ENCODE data around the gene UBXN1. TPM values are rescaled to one million over a fixed set of nuclear protein-coding genes. Genes with fewer than 3 reads are reported as not detected.

UBXN1 gene
- total RNA-seq, 1 donor from 2014 or later = 113 TPM

GRCh38 chr11:62645946-62646824 lies 32.7 kb downstream of the UBXN1 start, which contains the start of gene GANAB:
Gene GANAB, minus strand, starts transcription at chr11:62646613. Its CDS starts 14 bp downstream, at chr11:62646599.
- Mint-ChIP-seq H3K27me3 (ENCODE audit: low read depth) (peaks cover 3% of the 10 kb centered on the region), H3K27ac (ENCODE audit: unreplicated experiment) (peak within 1 kb of the TSS; percentile 99), H3K4me3 (peak within 1 kb of the TSS; percentile 99), H3K9me3 (no peaks in the 10 kb centered on the region), H3K36me3 (ENCODE audit: low read depth) (peaks cover 2% of the 10 kb centered on the region), H3K4me1 (peaks cover 18% of the 10 kb centered on the region)
- no peak for TF ChIP-seq CTCF (conservative IDR thresholded peaks at IDR 0.05)
- DNase-seq (ENCODE audit: low read depth, low spot score) = peak; percentile 98

DNA sequence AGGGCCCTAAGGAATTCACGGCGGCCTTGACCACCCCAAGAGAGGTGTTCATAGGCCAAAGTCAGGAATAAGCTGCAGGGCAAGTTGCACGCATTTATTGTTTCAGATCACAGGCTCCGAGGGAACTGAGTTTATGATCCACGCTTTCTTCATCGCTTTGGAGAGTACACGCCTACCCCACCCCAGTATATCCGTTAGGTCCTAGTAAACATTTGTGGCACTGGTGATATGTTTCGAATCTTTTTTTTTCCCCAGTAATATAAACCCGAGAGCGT lies 33.3 kb downstream of the UBXN1 start:
- peaks cover 3% of the 10 kb centered on the region for H3K27me3 Mint-ChIP-seq (ENCODE audit: low read depth)
- no peak for DNase-seq (ENCODE audit: low read depth, low spot score)
- peak overlapping the region; percentile 99 for H3K27ac Mint-ChIP-seq (ENCODE audit: unreplicated experiment)

GRCh38 chr11:62644220-62644619 lies 34.7 kb downstream of the UBXN1 start:
- Mint-ChIP-seq H3K9me3 (no peaks in the 10 kb centered on the region), H3K4me3 (peak overlapping the region; percentile 49), H3K36me3 (ENCODE audit: low read depth) (peaks cover 8% of the 10 kb centered on the region), H3K27me3 (ENCODE audit: low read depth) (peaks cover 3% of the 10 kb centered on the region), H3K27ac (ENCODE audit: unreplicated experiment) (no peak overlapping the region), H3K4me1 (peaks cover 28% of the 10 kb centered on the region)
- no peak for DNase-seq (ENCODE audit: low read depth, low spot score)
- no peak for TF ChIP-seq CTCF (conservative IDR thresholded peaks at IDR 0.05)

More for the DNA sequence above, 33.3 kb downstream of the UBXN1 start:
- peak overlapping the region; percentile 99 for H3K4me3 Mint-ChIP-seq
- peaks cover 22% of the 10 kb centered on the region for H3K4me1 Mint-ChIP-seq
- H3K9me3 Mint-ChIP-seq = no peaks in the 10 kb centered on the region
- no peak for TF ChIP-seq CTCF (conservative IDR thresholded peaks at IDR 0.05)
- H3K36me3 Mint-ChIP-seq (ENCODE audit: low read depth) = peaks cover 2% of the 10 kb centered on the region

GRCh38 chr11:62632492-62632891 lies 46.4 kb downstream of the UBXN1 start:
- Mint-ChIP-seq H3K4me3 (no peak overlapping the region), H3K4me1 (no peaks in the 10 kb centered on the region), H3K36me3 (ENCODE audit: low read depth) (peaks cover 27% of the 10 kb centered on the region), H3K9me3 (no peaks in the 10 kb centered on the region), H3K27me3 (ENCODE audit: low read depth) (no peaks in the 10 kb centered on the region), H3K27ac (ENCODE audit: unreplicated experiment) (peak overlapping the region; percentile 13)
- no peak for DNase-seq (ENCODE audit: low read depth, low spot score)
- TF ChIP-seq CTCF (conservative IDR thresholded peaks at IDR 0.05) = no peak

- Mint-ChIP-seq H3K27me3 (ENCODE audit: low read depth) (no peaks in the 10 kb centered on the region), H3K4me1 (no peaks in the 10 kb centered on the region), H3K9me3 (no peaks in the 10 kb centered on the region), H3K36me3 (ENCODE audit: low read depth) (peaks cover 30% of the 10 kb centered on the region), H3K4me3 (no peak overlapping the region), H3K27ac (ENCODE audit: unreplicated experiment) (no peak overlapping the region)
- TF ChIP-seq CTCF (conservative IDR thresholded peaks at IDR 0.05) = no peak
- DNase-seq (ENCODE audit: low read depth, low spot score) = no peak
Observed at GRCh38 chr11:62627713-62628112, 51.2 kb downstream of the UBXN1 start.

Other genes starting within 250 kb of the UBXN1 start
- gene AHNAK, start 132.3 kb downstream of the UBXN1 start, total RNA-seq = 0.65 and 1.2 TPM in 2 replicates
- 2,024 and 2,072 TPM in 2 replicates for gene EEF1G, start 105.2 kb downstream of the UBXN1 start, total RNA-seq
- gene TUT1, start 87.5 kb downstream of the UBXN1 start, total RNA-seq = 18.0 and 20.7 TPM in 2 replicates
- 195 and 203 TPM in 2 replicates for gene MTA2, start 77.2 kb downstream of the UBXN1 start, total RNA-seq
- gene EML3, start 66.3 kb downstream of the UBXN1 start, total RNA-seq = 37.4 and 40.0 TPM in 2 replicates
- gene ROM1, start 65.8 kb downstream of the UBXN1 start, total RNA-seq = 0.23 and 0.75 TPM in 2 replicates
- gene B3GAT3, start 57.1 kb downstream of the UBXN1 start, total RNA-seq = 57.4 and 58.3 TPM in 2 replicates
- 346 and 366 TPM in 2 replicates for gene GANAB, start 32.5 kb downstream of the UBXN1 start, total RNA-seq
- 24.5 and 25.9 TPM in 2 replicates for gene INTS5, start 25.8 kb downstream of the UBXN1 start, total RNA-seq
- gene C11orf98, start 13.9 kb downstream of the UBXN1 start, total RNA-seq = 97.4 and 115 TPM in 2 replicates
- 57.0 and 60.0 TPM in 2 replicates for gene CSKMT, start 13.8 kb downstream of the UBXN1 start, total RNA-seq
- 15.0 and 15.6 TPM in 2 replicates for gene UQCC3, start 7.4 kb downstream of the UBXN1 start, total RNA-seq
- 7.0 and 7.8 TPM in 2 replicates for gene LBHD1, start 6.8 kb downstream of the UBXN1 start, total RNA-seq
- 1.6 and 1.8 TPM in 2 replicates for gene LRRN4CL, start 10.5 kb upstream of the UBXN1 start, total RNA-seq
- gene BSCL2, start 28.4 kb upstream of the UBXN1 start, total RNA-seq = 106 and 111 TPM in 2 replicates
- gene GNG3, start 28.6 kb upstream of the UBXN1 start, total RNA-seq = 11.3 and 12.9 TPM in 2 replicates
- 79.6 and 80.7 TPM in 2 replicates for gene HNRNPUL2, start 48.4 kb upstream of the UBXN1 start, total RNA-seq
- 44.7 and 49.2 TPM in 2 replicates for gene TTC9C, start 49.4 kb upstream of the UBXN1 start, total RNA-seq
- gene ZBTB3, start 75.1 kb upstream of the UBXN1 start, total RNA-seq = 11.5 and 16.1 TPM in 2 replicates
- 161 and 175 TPM in 2 replicates for gene POLR2G, start 82.5 kb upstream of the UBXN1 start, total RNA-seq
- gene TAF6L, start 92.3 kb upstream of the UBXN1 start, total RNA-seq = 50.5 and 52.0 TPM in 2 replicates
- 20.0 and 21.4 TPM in 2 replicates for gene TMEM179B, start 108.3 kb upstream of the UBXN1 start, total RNA-seq
- 20.4 and 23.4 TPM in 2 replicates for gene TMEM223, start 112.9 kb upstream of the UBXN1 start, total RNA-seq
- 86.6 and 88.1 TPM in 2 replicates for gene NXF1, start 126.4 kb upstream of the UBXN1 start, total RNA-seq
- 24.1 and 27.2 TPM in 2 replicates for gene STX5, start 153.0 kb upstream of the UBXN1 start, total RNA-seq
- not detected in 2 replicates for gene TEX54, start 153.8 kb upstream of the UBXN1 start, total RNA-seq
- 62.1 and 69.2 TPM in 2 replicates for gene WDR74, start 160.5 kb upstream of the UBXN1 start, total RNA-seq
- 181 and 185 TPM in 2 replicates for gene SLC3A2, start 201.8 kb upstream of the UBXN1 start, total RNA-seq
- not detected in 2 replicates for gene CHRM1, start 242.3 kb upstream of the UBXN1 start, total RNA-seq

Measured in neural crest cell (in vitro differentiated cells).